Inferior parietal cortex (tissue), 1 donor: ENCODE results near the gene MST1R.
"Not testable (repeated sequence)": the region's sequence is repeated elsewhere in the genome, so short reads cannot be mapped to it uniquely, and the experiment has no call there.

Experiments used
- DNase-seq: peaks from one replicate; pipeline ENCODE4 v3.0.0-alpha.2; 2016; ENCODE audit errors: extremely low spot score

MST1R gene

GRCh38 chr3:49911611-49912010 lies 7.9 kb upstream of the MST1R start:
- DNase-seq = no peak

- DNase-seq = no peak
Observed at GRCh38 chr3:49911124-49911420, 7.4 kb upstream of the MST1R start.

DNA sequence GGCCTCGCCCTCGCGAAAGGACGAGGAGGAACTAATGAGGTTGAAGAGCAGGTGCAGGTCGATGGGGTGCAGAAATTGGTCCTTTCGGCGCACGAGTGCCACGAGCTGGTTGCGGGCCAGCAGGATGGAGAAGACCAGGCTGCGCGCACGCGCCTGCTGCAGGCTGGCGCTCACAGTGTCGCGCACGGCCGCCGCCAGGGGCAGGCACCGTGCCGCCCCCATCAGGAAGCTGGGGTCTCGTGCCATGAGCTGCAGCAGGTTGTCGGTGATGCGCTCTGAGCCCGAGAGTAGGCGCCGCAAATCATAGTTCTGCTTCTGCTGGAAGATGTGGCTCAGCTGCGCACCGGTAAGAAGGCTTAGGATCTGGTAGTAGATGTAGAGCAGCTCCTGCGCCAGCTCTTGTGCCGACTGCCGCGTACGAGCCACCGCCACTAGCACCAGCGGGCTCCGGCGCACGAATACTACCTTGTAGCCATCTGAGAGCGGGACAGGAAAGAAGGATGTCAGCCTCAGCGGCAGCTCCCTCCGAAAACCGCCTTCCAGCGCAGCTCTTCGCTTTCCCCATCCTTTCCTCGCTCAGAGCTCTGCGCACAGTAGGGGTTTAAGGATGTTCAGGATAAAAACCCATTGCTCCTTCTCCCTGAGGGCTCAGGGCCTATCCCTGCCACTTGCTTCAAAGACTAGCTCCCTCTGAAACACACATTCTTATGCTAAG lies 6.9 kb upstream of the MST1R start:
- DNase-seq = no peak

GRCh38 chr3:49908373-49909199 lies 4.9 kb upstream of the MST1R start:
- DNase-seq = no peak

DNA sequence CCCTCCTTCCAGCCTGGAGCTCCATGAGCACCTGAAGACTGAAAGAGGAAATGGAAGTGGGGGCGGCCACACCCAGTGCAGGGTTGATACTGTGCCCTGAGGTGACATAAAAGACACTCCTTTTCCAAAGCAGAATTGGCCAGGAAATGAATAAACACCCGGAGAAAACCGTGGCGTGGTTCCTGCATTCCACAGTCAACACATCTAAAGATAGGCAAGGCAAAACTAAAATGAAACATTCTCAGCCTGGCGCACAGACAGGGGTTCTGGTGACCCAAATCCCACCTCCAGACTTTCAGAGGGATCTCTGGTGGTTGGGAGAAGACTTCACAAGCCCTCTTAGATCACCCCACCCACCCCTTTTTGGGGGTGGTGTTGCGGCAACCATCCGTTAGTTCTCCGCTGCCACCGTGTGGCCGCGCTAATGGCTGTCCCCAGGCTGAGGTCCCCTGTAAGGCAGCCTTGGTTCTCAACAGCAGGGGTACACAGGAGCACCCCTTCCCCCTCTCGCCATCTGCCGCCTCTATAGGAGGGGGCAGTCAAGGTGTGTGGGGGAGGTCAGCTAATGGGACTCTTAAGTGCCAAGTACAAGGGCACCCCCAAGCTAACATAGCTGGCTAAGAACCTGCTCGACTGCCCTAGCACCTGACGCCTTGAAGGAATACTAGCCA lies 2.5 kb upstream of the MST1R start:
- peak; percentile 57 for DNase-seq

GRCh38 chr3:49904448-49904847 lies 775 bp upstream of the MST1R start:
- DNase-seq = not testable (repeated sequence)

- DNase-seq = no peak
Observed at GRCh38 chr3:49902511-49903345, 945 bp downstream of the MST1R start.

DNA sequence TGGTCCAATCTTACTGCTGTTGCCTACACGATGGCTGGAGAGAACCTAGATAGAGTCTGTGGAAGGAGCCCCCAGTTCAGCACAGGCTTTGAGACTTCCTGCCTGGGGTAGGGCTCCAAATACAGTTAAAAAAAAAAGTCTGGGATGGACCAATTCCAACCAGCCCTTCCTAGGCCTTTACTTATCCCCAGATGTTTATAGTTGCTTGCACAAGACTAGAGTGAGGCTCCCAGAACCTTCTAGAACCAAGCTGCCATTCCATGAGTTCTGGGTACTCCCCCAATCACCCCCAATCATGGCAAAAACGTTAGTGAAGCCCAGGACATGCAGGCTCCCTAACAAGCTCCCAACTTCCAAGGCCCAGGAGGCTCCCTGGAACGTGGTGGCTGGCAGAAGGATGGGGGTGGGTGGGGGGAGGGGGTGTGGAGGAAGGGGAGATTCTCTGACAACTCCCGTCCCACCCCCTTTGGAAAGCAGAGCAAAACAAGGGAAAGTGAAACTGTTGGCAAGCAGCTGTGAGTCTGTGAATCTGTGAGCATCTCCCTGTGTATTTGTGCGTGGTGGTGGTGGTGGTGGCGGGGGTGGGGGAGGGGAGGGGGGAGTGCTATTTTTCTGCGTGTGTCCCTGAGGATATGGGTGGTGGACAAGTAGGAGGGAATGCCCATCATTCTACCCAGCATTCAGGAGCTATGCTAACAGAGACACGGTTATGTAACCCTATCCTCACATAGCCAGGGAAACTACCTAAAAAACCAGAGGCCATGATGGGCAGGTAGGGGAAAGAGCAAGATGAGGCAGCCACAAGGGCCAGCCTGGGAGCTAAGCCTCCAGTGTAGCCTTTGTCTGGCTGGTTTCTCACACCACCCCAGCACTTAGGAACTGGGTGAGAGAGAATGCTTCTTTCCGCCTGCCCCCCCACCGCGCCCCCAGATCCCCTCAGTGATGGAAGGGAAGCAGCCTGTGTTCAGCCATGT lies 2.0 kb downstream of the MST1R start:
- DNase-seq = no peak

GRCh38 chr3:49900491-49901153 lies 3.1 kb downstream of the MST1R start:
- DNase-seq = no peak

DNA sequence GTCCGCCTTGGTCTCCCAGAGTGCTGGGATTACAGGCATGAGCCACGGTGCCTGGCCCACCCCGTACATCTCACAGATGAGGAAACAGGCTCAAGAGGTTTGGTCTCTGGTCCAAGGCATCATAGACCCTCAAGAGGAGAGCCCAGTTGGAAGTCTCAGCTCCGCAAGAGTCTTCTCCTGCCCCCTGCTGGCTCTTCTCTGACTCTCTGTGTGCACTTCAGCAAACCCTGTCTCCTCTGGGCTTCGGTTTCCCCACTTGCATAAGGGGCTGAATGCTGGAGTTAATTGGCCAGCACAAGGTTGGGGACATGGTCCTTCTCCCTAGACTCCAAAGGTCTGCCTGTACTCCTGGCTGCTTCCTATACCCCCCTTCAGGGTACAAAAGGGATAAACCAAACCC lies 3.9 kb downstream of the MST1R start:
- no peak for DNase-seq

DNA sequence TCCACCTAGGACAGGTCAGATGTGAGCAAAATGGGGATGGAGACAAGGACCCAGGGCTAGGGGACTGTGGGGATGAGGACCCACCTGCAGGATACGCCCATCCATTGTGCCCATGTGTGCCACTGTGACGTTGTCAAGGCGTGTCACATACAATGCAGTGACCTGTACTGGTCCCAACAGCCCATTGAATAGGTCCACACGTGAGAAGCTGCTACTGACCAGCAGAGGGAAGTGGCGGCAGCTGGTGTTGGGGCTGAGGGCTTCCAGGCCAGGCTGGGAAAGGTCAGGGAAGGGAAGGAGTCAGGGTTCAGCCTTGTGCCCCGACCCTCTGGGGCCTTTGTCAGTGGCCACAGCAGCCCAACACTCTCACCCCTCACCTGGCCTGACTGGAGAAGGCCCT lies 4.7 kb downstream of the MST1R start:
- DNase-seq = no peak

- DNase-seq = no peak
Observed at GRCh38 chr3:49896345-49896744, 7.3 kb downstream of the MST1R start.

GRCh38 chr3:49895791-49896190 lies 7.9 kb downstream of the MST1R start:
- no peak for DNase-seq

- DNase-seq = no peak
Observed at GRCh38 chr3:49889296-49889695, 14.4 kb downstream of the MST1R start.

DNA sequence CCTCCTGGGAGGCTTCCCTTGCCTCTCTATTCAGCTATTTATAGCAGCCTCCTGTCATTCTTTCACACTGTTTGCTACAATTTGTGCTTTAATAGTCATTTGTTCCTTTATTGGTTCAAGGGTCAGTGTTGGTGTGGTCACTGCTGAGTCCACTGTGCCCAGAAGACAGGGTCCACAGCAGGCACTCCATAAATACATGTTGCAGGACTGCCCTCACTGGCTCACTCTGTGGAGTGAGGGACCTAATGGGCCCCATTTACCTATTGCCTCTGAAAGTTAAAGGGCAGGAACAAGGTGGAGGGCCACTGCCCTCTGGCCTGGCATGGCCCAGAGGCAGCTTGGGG lies 16.8 kb downstream of the MST1R start:
- no peak for DNase-seq

GRCh38 chr3:49883998-49884397 lies 19.7 kb downstream of the MST1R start:
- no peak for DNase-seq

DNA sequence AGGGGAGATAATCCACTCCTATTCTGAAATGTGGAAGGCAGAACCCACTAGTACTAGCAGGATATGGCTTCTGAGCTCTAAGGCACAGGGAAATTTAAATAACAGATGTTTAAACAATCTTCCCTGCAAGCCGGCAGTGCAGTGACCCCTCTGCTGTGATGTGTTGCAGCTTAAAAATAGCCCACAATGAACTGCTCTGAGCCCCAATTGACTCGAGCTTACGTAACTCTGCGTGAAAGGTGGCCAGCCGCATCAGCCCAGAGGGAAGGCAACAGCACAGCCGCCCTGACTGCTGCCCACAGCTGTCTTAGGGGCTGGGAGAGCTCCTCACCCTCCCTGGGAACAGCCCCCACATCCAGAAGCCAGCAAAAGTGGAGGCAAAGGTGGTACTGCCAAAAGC lies 21.5 kb downstream of the MST1R start:
- DNase-seq = no peak

DNA sequence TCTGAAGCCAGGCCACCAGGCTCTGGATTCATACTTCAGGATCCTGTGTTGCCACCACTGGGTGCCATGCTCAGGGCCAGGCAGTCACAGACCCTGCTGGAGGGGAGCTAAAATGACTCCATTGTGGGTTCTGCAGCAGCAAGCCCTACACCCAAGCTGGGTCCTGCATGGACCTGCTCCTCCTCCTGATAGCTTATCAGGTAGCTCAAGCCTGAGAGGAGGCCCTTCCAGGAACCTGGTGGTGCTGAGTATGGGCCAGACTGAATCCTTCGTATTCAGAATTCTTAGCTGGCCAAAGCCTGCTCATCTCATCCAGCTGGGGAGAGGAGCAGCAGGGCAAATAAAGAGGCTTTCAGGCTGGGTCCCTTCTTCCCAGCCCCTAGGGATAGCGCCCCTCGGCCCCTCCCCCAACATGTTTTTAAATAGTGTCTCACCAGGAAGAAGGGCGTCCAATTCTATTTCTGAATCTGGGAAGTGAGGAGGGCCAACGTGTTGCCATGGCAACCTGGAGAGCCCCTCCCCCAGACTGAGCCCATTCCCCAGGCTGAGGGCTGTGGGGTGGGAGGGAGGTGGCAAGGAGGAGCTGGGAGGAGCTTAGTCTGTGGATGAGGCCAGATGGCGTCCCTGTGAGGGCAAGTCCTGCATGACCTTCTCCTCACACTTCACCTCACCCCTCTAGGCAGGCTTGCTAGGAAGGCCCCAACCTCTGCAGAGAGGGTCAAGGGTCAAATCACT lies 22.9 kb downstream of the MST1R start:
- DNase-seq = no peak

- DNase-seq = no peak
Observed at GRCh38 chr3:49879721-49880120, 24.0 kb downstream of the MST1R start.

DNA sequence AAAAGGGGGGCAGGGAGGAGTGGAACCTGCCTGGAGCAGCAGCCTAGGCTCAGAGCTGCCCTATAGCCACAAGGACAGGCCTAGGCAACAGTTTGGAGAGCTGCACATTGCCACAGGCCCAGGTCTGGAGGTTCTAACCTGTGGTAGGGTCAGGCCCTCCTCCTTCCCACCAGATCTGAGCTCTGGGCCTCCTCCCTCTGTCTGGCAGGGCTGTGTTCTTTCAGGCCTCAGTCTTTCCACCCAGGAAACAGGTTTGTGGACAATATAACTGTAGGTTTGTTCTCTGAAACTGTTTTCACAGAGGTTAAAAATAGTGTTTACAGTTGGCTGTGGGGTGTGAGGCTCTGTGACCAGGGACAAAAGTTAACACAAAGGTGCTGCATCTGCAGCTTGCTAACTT lies 25.0 kb downstream of the MST1R start:
- no peak for DNase-seq
